GM18861 (cell line): ENCODE measurements around the gene NNMT.

Experiments
- ATAC-seq: cut with Tn5 transposase; IDR thresholded peaks from one replicate; pipeline ENCODE4 v1.9.1; 2021; ENCODE audit not compliant: unreplicated experiment

Gene NNMT

DNA sequence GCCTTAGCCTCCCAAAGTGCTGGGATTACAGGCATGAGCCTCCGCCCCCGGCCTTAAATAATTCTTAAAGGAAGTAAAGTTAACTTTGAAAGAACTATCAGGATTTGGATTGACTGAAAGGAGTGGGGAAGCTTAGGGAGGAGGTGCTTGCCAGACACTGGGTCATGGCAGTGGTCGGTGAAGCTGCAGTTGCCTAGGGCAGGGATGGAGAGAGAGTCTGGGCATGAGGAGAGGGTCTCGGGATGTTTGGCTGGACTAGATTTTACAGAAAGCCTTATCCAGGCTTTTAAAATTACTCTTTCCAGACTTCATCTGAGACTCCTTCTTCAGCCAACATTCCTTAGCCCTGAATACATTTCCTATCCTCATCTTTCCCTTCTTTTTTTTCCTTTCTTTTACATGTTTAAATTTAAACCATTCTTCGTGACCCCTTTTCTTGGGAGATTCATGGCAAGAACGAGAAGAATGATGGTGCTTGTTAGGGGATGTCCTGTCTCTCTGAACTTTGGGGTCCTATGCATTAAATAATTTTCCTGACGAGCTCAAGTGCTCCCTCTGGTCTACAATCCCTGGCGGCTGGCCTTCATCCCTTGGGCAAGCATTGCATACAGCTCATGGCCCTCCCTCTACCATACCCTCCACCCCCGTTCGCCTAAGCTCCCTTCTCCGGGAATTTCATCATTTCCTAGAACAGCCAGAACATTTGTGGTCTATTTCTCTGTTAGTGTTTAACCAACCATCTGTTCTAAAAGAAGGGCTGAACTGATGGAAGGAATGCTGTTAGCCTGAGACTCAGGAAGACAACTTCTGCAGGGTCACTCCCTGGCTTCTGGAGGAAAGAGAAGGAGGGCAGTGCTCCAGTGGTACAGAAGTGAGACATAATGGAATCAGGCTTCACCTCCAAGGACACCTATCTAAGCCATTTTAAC lies at the start of gene NNMT:
Gene NNMT (plus strand): TSS at position 724 of the 929 bp plus-strand sequence. CDS start 158 bp downstream, at position 882.
- ATAC-seq = no peak

DNA sequence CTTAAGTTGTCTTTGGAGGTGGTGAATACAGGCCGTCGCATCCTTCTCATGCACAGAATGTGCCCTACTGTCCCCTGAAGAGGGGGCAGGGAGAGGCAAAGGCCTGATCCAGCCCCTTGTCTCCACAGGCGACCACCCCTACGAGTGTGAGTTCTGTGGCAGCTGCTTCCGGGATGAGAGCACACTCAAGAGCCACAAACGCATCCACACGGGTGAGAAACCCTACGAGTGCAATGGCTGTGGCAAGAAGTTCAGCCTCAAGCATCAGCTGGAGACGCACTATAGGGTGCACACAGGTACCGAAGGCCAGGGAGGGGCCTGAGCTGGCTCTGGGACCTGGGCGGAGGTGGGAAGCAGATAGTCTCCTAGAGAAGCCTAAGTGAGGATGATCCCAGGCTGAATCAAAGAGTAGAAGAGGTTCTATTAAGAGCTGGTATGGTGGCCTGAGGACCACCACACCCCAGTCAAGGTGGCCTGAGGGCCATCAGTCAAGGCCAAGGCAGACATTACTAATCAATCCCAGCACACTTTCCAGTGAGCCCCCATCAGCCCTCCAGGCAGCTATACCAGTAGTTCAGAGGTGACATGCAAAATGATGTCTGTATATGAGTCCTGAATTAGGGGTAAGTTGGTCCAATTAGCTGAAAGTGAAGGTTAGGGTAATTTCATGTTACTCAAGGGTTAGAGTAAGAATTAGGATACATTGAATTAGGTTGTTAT lies 49.0 kb upstream of the NNMT start:
- no peak for ATAC-seq

DNA sequence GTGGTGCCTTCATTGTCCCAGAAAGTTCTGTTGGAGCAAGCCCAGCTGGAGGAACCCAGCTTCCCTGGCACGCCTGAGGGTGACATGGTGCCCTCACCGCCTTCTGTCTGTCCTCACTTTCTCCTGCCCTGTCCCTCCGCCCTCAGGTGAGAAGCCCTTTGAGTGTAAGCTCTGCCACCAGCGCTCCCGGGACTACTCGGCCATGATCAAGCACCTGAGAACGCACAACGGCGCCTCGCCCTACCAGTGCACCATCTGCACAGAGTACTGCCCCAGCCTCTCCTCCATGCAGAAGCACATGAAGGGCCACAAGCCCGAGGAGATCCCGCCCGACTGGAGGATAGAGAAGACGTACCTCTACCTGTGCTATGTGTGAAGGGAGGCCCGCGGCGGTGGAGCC lies 46.0 kb upstream of the NNMT start:
- no peak for ATAC-seq

DNA sequence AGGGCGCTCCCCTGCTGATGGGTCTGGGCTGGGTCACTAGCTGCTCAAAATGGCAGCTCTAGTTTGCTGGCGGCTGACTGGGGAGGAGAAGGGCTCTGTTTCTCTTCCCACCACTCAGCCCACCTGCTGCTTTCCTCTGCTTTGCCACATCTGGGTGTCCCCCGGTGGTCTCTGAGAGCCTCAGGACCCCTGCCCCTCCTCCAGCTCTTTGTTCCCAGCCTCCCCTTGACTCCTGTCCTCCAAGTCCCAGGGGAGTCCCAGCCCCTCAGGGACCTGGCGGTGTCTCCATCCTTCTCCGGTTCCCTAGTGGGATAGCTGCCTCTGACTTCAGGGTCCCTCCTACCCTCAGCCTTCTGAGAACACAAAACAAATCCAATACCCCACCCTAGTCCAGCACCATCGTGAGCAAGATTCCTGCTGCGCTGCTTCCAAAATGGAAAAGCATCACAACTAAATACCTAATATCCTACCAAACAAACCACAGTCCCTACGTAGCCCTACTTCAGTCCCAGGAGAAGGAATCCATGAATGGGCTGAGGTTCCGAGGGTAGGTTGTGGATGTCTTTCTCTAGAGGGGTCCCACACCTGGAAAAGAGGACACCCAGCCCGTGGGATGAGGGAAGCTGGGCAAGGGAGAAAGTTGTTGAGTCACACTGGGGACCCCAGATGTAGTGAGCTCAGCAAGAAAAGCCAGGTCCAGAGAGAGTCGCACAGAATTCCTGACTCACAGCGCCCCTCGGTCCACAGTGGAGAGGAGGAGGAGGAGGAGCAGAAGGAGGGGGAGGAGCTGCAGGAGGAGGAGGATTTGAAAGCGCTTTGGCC lies 45.0 kb upstream of the NNMT start:
- ATAC-seq = no peak

DNA sequence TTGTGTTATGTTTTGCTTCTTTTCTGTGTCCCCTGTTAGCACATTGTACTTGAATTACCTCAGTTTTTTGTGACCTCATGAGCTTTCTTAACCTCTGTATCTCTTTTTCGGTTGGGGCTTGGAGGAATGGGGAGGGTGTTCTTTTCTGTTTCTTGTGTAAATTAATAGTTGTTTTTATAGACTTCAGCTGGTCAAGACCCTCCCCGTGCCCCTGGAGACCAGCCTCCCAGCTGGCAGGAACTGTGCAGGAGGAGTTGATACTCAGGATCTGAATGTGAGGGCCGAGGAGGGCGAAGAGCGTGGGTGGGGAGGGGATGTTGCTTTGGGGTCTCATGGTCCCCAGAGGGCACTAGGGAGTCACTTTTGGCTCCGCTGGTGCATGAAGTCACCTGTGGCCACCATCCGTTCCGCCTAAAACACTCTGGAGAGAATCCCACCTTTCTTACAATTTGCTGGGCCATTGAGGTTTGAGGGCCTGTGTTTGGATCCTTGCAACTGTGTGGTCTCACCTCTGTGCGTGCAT lies 44.3 kb upstream of the NNMT start:
- no peak for ATAC-seq

GRCh38 chr11:114252767-114253166 lies 43.4 kb upstream of the NNMT start:
- no peak for ATAC-seq

DNA sequence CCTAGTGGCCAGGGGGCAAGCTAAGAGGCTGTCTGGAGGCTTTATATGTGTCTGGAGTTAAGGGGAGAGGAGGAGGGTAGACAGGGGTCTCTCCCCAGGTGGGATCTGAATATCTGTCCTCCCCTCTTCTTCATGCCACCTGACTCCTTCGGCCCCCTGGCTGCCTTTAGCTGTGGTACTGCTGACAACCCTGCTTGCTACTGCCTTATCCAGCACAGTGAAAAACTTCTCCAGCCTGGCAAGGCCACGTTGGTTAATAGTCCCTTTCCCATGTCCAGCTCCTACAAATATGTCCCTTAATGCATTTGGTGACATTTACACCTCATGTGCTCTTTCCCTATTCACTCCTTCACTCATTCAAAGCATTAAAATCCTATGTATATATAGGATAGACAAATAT lies 42.4 kb upstream of the NNMT start:
- no peak for ATAC-seq

DNA sequence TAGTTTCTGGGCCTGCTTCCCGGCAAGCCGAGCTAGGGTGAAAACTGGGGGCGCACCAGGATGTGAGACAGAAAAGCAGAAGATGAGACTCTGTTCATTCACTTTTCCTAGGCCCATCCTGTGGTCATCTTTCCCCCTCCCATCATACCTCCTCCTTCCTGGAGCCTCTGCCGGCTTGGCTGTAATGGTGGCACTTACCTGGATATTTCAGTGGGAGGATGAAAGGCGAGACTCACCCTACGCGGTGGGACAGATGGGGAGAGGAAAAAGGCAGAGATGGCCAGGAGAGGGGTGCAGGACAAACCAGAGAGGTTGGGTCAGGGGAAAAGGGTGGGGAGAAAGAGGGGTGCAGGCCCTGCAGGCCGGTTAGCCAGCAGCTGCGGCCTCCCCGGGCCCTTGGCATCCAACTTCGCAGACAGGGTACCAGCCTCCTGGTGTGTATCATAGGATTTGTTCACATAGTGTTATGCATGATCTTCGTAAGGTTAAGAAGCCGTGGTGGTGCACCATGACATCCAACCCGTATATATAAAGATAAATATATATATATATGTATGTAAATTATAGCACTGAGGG lies 41.5 kb upstream of the NNMT start:
- no peak for ATAC-seq

DNA sequence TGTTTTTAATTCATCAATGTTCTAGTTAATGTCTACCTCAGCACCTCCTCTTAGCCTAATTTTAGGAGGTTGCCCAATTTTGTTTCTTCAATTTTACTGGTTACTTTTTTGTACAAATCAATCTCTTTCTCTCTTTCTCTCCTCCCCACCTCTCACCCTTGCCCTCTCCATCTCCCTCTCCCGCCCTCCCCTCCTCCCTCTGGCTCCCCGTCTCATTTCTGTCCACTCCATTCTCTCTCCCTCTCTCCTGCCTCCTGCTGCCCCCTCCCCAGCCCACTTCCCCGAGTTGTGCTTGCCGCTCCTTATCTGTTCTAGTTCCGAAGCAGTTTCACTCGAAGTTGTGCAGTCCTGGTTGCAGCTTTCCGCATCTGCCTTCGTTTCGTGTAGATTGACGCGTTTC lies 40.9 kb upstream of the NNMT start:
- no peak for ATAC-seq

DNA sequence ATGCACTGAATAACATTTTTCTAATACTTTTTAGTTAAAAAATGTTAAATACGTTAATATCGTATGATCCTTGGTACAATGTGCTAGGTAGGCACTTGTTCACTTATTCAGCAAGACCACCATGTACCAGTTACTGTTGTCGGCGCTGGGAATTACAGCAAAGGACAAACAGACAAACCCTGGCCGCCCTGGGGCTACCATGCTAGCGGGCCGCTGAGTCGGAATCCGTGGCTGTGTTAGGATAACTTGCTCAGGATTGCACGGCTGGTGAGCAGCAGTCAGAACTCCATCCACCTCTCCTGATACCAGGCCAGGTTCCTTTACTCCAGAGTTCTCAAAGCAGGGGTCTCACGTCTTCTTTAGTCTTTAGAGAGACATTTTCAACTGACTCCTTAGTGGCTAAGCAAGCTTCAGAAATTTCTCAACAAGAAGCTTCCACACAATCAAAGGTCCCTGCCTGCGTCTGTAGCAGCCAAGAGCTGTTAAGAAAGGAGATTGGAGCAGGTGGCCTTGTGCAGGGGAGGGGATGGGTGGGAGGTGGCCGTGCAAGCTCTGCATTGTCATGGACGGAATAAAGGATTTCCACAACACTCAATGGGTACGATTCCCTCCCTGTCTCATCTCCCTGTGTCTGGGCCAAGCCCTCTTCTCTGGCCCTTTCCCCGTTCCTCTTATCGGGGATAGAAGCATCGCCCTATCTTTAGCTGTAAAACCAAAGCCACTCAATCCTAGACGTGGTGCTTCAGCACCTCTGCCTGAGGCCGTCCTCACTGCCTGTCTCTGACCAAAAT lies 39.8 kb upstream of the NNMT start:
- ATAC-seq = no peak

DNA sequence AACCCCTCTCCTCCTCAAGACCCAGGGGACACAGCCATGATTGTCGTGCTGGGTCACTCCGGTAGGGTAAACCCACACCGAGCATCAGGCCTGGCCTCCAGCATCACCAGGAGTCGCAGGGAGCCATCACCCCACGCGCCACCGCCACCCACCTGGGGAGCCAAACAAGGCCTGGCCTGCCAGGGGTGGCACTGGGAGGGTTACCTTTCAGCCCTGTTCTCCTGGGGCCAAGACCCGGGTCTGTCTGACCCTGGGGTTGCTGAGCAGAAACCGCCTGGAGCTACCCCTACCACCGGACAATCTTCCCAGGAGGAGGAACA lies 39.3 kb upstream of the NNMT start:
- no peak for ATAC-seq

DNA sequence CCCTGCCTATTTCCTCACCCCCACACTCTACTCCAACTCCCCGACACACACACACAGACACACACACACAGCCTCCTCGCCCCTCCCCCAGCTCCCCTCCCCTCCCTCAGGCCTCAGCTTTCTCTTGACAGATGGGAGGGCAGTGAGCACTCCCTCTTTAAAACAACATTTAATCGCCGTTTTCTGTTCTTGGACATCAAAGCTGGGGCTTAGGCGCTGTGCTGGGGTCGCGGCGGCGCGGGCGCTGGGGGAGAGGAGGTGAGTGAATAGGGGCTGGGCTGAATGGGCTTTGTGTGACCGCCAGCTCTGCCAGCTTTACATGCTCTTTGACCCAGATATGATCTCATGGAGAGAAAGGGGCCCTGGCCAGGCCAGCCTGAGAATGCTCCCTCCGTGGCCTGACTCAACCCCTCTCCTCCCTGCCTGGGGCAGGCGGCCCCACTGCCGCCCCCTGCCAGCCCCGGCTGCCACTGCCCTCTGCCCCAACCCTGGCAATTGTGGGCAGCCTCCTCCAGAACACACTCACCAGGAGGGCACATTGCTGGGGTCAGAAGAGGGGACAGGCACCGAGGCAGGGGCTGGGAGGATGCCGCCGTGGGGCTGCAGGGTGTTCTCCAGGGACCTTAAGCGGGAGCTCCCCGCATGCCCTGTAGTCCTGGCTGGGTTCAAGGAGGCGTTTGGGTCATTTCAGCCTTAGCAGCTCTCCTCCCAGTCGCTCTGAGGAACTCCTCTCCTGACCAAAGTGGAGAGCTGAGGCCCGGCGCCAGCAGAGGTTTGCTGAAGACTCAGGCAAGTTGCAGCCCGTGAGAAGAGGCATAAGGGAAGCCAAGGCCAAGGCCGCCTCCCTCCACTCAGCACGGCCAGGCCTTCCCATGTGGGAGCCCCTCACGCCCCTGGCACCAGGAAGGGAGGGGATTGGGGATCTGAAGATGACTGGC lies 38.3 kb upstream of the NNMT start:
- ATAC-seq = no peak

- no peak for ATAC-seq
Observed at GRCh38 chr11:114258696-114259095, 37.5 kb upstream of the NNMT start.

DNA sequence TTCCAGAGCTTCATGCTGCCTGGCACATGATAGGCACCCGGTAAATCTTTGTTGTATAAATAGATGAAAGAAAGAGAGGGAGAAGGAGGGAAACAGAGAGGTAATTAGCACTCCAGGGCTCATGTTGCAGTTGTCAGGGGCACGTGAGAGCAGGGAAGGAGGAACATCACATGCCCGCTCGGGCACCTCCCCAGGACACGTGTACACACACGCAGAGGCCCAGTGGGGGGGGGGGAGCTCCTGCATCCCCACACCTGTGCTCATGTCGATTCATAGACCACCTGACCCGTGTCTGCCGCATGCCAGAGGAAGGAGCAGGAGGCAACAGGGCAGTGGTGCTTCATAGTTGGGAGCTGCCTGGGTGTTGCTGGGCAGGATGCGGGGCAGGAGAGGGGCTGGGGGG lies 37.1 kb upstream of the NNMT start:
- ATAC-seq = no peak

DNA sequence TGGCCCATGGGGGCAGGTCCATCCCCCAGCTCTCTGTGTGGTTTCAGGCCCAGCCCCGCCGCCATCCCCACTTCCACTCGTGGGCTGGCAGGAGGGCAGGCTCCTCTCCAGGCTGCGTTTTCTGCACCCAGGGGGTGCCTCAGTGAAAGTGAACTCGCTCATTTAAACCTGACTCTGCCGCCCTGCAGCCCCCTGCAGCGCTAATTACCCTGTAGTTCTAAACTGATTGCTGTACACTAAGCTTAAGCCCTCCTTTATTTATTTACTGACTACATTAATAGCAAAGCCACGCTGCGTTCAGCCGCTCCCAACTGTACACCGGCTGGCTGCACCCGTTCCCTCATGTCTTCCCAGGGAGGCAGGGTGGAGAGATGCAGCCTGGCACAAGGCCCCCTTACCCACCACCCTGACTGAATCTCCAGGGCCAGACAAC lies 36.6 kb upstream of the NNMT start:
- no peak for ATAC-seq

DNA sequence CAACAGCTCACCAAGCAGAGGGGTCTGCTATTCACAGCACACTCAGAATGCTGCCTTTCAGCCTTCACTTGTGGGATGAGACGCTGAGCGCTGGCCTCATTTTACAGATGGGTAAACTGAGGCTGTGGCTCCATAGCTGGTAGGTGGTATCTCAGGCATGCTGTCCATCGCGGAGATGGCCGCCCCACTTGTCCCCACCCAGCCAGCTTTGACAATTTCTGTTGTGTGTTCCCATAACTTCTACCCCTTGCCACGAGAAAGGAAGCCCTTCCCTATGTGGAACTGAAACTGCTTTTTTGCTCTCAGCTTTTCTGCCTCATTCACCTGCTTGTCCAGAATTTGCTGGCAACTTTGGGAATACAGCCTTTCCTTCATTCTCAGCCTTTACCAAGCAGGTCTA lies 36.1 kb upstream of the NNMT start:
- no peak for ATAC-seq

DNA sequence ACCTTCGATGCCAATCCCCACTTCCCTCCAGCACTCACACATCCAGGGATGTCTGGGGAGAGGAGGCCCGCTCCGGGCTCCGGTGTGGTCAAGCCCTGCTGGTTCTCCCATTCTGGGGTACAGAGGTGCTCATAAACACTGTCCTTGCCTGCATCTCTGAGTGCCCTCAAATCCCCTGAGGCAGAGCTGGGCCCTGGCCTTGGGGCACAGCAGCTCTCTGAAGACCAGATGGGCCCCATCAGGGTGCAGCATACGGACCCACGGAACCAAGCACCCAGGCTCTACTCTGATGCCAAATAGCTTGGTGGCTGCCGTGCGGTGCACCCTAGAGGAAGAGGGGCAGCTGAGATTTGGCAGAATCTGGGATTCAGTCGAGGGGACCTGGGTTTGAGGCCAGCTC lies 35.7 kb upstream of the NNMT start:
- ATAC-seq = no peak

DNA sequence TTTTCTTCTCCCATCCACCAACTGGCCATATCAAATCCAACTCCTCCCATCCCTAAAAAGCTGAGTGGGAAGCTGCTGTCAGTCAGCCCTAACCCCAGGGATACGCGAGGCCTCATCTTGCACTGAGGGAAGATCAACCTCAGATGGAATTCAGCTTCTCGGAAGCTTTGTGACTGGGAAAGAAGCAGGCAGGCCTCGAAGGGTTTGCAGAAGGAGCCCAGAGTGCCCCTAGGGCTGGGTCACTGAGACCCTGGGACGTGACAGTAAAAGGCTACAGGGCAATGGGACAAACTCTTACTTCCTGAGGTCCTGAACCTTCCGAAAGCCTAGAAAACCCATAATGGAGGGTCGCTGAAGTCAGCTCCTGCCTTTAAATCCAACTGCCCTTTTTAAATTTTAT lies 34.4 kb upstream of the NNMT start:
- ATAC-seq = no peak
